GM23248 (cell line): ENCODE data around the gene URB2. TPM values are rescaled to one million over a fixed set of nuclear protein-coding genes. Genes with fewer than 3 reads are reported as not detected.
A peak's percentile ranks its signal among the peaks of the same experiment; 100 is the strongest.
"Not testable (repeated sequence)": the region's sequence is repeated elsewhere in the genome, so short reads cannot be mapped to it uniquely, and the experiment has no call there.

Experiments used
- DNase-seq: peaks from one replicate; pipeline ENCODE4 v3.0.0-alpha.2; 2015
- H2AFZ ChIP-seq: fragments of 200-600 bp; sonication (generic); 2 replicates; pipeline ENCODE4 v1.6.1; 2016; ENCODE audit warnings: antibody characterized with exemption
- H3F3A ChIP-seq: fragments of 200-600 bp; sonication (generic); 2 replicates; pipeline ENCODE4 v1.6.1; 2016; ENCODE audit warnings: mild to moderate bottlenecking, antibody characterized with exemption, mixed run types; ENCODE audit not compliant: insufficient read depth
- H3K27ac ChIP-seq: fragments of 200-600 bp; sonication (generic); 2 replicates; pipeline ENCODE4 v1.5.1; 2016; ENCODE audit warnings: mild to moderate bottlenecking
- H3K27me3 ChIP-seq: fragments of 200-600 bp; sonication (generic); replicated peaks from 2 replicates; pipeline ENCODE4 v1.6.1; 2016; ENCODE audit warnings: mild to moderate bottlenecking; ENCODE audit not compliant: insufficient read depth
- H3K36me3 ChIP-seq: fragments of 200-600 bp; sonication (generic); 2 replicates; pipeline ENCODE4 v1.6.1; 2016; ENCODE audit warnings: low read depth, mild to moderate bottlenecking
- H3K4me1 ChIP-seq: fragments of 200-600 bp; sonication (generic); 2 replicates; pipeline ENCODE4 v1.6.1; 2016; ENCODE audit warnings: mild to moderate bottlenecking; ENCODE audit not compliant: insufficient read depth
- H3K4me2 ChIP-seq: fragments of 200-600 bp; sonication (generic); one replicate; pipeline ENCODE4 v1.6.1; 2016; ENCODE audit warnings: mild to moderate bottlenecking; ENCODE audit not compliant: unreplicated experiment
- H3K4me3 ChIP-seq: fragments of 200-600 bp; sonication (generic); 2 replicates; pipeline ENCODE4 v1.5.1; 2016; ENCODE audit warnings: mild to moderate bottlenecking
- H3K79me2 ChIP-seq: fragments of 200-600 bp; sonication (generic); 2 replicates; pipeline ENCODE4 v1.6.1; 2016; ENCODE audit warnings: mild to moderate bottlenecking; ENCODE audit not compliant: insufficient read depth
- H3K9ac ChIP-seq: fragments of 200-600 bp; sonication (generic); 2 replicates; pipeline ENCODE4 v1.6.1; 2016; ENCODE audit warnings: mild to moderate bottlenecking
- H3K9me2 ChIP-seq: fragments of 200-600 bp; sonication (generic); 2 replicates; pipeline ENCODE4 v1.6.1; 2016; ENCODE audit warnings: mixed run types, mild to moderate bottlenecking, moderate library complexity; ENCODE audit not compliant: insufficient read depth
- H3K9me3 ChIP-seq: fragments of 200-600 bp; sonication (generic); one replicate; pipeline ENCODE4 v1.6.1; 2017; ENCODE audit warnings: low read depth
- H4K20me1 ChIP-seq: fragments of 200-600 bp; sonication (generic); 2 replicates; pipeline ENCODE4 v1.6.0; 2016; ENCODE audit not compliant: insufficient read depth
- EZH2 ChIP-seq: fragments of 200-600 bp; sonication (generic); IDR thresholded peaks from 2 replicates; pipeline ENCODE4 v1.6.1; 2018; ENCODE audit warnings: antibody characterized with exemption, mild to moderate bottlenecking; ENCODE audit not compliant: insufficient read depth, poor library complexity, severe bottlenecking
- EZH2phosphoT487 ChIP-seq: fragments of 200-600 bp; sonication (generic); IDR thresholded peaks from 2 replicates; pipeline ENCODE4 v1.6.1; 2018; ENCODE audit warnings: antibody characterized with exemption, moderate library complexity, mild to moderate bottlenecking, low read depth; ENCODE audit not compliant: insufficient read depth
- WGBS, 2 experiments: methylation state at CpG; one replicate each; pipeline ENCODE4 v1.1.6; 2015 to 2017; ENCODE audit warnings: low lambda C conversion rate in 2 of 2, low coverage in 1 of 2; ENCODE audit errors: missing lambda C conversion rate in 2 of 2; 5-methylcytosine and 5-hydroxymethylcytosine counted together
- in situ Hi-C: fragments of 300-500 bp; cut with MboI; formaldehyde crosslinking; loops from 2 replicates; pipeline ENCODE4 v1.15.0; 2020
- polyA plus RNA-seq: library from polyadenylated mRNA; unstranded; fragments of >200 nt; fragmentation: Nextera tagmentation; extraction: Ambion mirVana; gene quantifications from 2 replicates; pipeline ENCODE4 v1.2.1, GENCODE V29; 2016
- total RNA-seq: library from RNA; depleted of rRNA; stranded (reverse); fragments of >200 nt; shearing (Covaris generic); gene quantifications from 2 replicates; pipeline ENCODE4 v1.2.3, GENCODE V29; 2014; rRNA removed

The URB2 gene
- total and polyA plus RNA-seq, 2 experiments from 2014 or later: 3.3 to 6.3 TPM

DNA sequence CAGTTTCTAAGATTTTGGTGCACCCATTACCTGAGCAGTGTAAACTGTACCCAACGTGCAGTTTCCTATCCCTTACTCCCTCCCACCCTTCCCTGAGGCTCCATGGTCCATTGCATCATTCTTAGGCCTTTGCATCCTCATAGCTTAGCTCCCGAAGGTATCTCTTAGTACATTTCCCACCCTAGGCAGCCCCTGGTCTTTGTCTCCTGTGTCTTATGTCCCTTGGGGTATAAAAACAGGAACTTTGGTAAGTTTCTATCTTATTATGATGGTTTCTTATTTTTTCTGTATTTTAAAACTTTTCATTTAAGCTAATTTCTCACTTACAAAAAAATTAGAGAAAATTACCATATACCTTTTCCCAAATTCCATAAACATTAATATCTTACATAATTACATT, 78.1 kb downstream of the URB2 start:
- Histone ChIP-seq H3K27ac (no peak overlapping the region), H3K9me3 (no peaks in the 10 kb centered on the region), H2AFZ (no peak overlapping the region), H3K4me3 (no peak overlapping the region), H3K4me2 (no peak overlapping the region), H3K4me1 (no peaks in the 10 kb centered on the region), H3K79me2 (no peaks in the 10 kb centered on the region), H3K36me3 (no peaks in the 10 kb centered on the region), H3K9ac (no peak overlapping the region), H4K20me1 (no peaks in the 10 kb centered on the region), H3K9me2 (no peaks in the 10 kb centered on the region), H3K27me3 (no peaks in the 10 kb centered on the region), H3F3A (no peaks in the 10 kb centered on the region)
- DNase-seq: no peak
- TF ChIP-seq EZH2 (no peak), EZH2phosphoT487 (no peak)
- WGBS, 2 experiments: 37 to 53% methylated on average over 2 of the region's 2 CpGs
- in situ Hi-C loops: no loop called here

GRCh38 chr1:229705152-229705551, 79.1 kb downstream of the URB2 start:
- H3F3A ChIP-seq, H3K4me1 ChIP-seq, H3K9ac ChIP-seq, in situ Hi-C loops, H2AFZ ChIP-seq, H3K9me2 ChIP-seq, H3K9me3 ChIP-seq, H3K27me3 ChIP-seq, H4K20me1 ChIP-seq, H3K4me3 ChIP-seq, H3K4me2 ChIP-seq, H3K36me3 ChIP-seq, H3K27ac ChIP-seq, DNase-seq, H3K79me2 ChIP-seq: not testable (repeated sequence)
- 21% methylated on average over 2 of the region's 2 CpGs for WGBS, 2 experiments

- 41 to 44% methylated on average over 6 of the region's 6 CpGs for WGBS, 2 experiments
Observed at GRCh38 chr1:229707127-229707526, 81.1 kb downstream of the URB2 start.

DNA sequence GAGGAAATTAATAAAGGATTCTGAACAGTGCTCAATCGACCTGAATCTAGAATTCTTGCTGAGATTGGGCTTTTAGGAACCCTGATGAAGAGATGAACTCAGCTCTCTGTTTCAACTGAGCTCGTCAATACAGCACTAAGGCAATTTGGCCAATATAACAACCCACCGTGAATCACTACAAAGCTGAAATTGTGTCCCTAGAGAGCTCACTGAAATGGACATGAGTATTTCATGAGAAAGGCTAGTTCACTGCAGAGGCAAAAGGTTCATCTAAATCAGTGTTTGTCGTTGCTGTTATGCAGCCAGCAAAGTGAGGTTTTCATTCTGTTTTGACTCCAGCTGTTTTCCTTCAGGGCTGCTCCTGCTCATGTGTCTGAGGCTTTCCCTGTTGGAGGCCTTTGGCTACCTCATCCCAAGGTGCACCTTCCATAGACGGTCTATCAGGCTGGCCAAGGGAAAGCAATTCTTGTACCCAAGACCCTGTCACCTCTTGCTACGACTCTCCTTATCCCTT, 83.5 kb downstream of the URB2 start:
- DNase-seq: peak; percentile 8
- H3K27me3 ChIP-seq: no peaks in the 10 kb centered on the region
- H3K9me2 ChIP-seq: no peaks in the 10 kb centered on the region
- in situ Hi-C loops: no loop called here
- no peaks in the 10 kb centered on the region for H3K36me3 ChIP-seq
- no peaks in the 10 kb centered on the region for H3K79me2 ChIP-seq
- H3K4me2 ChIP-seq: no peak overlapping the region
- H3F3A ChIP-seq: no peaks in the 10 kb centered on the region
- no peaks in the 10 kb centered on the region for H3K4me1 ChIP-seq
- no peaks in the 10 kb centered on the region for H4K20me1 ChIP-seq
- TF ChIP-seq EZH2phosphoT487: no peak
- 28 to 31% methylated on average over 6 of the region's 6 CpGs for WGBS, 2 experiments
- no peaks in the 10 kb centered on the region for H3K9me3 ChIP-seq
- H3K27ac ChIP-seq: no peak overlapping the region
- no peak overlapping the region for H2AFZ ChIP-seq
- no peak overlapping the region for H3K4me3 ChIP-seq
- no peak overlapping the region for H3K9ac ChIP-seq

More at GRCh38 chr1:229707127-229707526, 81.1 kb downstream of the URB2 start:
- H4K20me1 ChIP-seq, H2AFZ ChIP-seq, H3K4me2 ChIP-seq, DNase-seq, H3K36me3 ChIP-seq, H3F3A ChIP-seq, H3K4me1 ChIP-seq, H3K9me2 ChIP-seq, H3K27ac ChIP-seq, in situ Hi-C loops, H3K79me2 ChIP-seq, H3K4me3 ChIP-seq, H3K27me3 ChIP-seq, H3K9ac ChIP-seq, H3K9me3 ChIP-seq: not testable (repeated sequence)

Other genes starting within 250 kb of the URB2 start
- gene ACTA1, start 192.2 kb upstream of the URB2 start, total RNA-seq: 0.22 TPM in 1 of 2 replicates, not detected in the other
- gene ACTA1, start 192.2 kb upstream of the URB2 start, polyA plus RNA-seq: not detected in 2 replicates
- gene NUP133, start 117.9 kb upstream of the URB2 start, total RNA-seq: 26.6 and 29.1 TPM in 2 replicates
- 16.6 and 16.7 TPM in 2 replicates for gene NUP133, start 117.9 kb upstream of the URB2 start, polyA plus RNA-seq
- 19.0 and 25.2 TPM in 2 replicates for gene ABCB10, start 67.5 kb upstream of the URB2 start, total RNA-seq
- 7.4 and 7.6 TPM in 2 replicates for gene ABCB10, start 67.5 kb upstream of the URB2 start, polyA plus RNA-seq
- gene TAF5L, start 125 bp upstream of the URB2 start, total RNA-seq: 13.2 and 24.2 TPM in 2 replicates
- 2.6 and 3.0 TPM in 2 replicates for gene TAF5L, start 125 bp upstream of the URB2 start, polyA plus RNA-seq